Lower leg skin (tissue), 4 donors: Measurements from ENCODE around the gene CYSTM1. TPM values are rescaled to one million over a fixed set of nuclear protein-coding genes. Genes with fewer than 3 reads are reported as not detected.

Source experiments
- DNase-seq, 2 donors: peaks; one replicate each; pipeline ENCODE4 v3.0.0-alpha.2; 2019; ENCODE audit warnings: low spot score in 2 of 2
- H3K4me3 ChIP-seq: fragments of 200-600 bp; sonication (generic); 2 replicates; pipeline ENCODE4 v1.5.1; 2017; ENCODE audit warnings: mild to moderate bottlenecking, low read depth; ENCODE audit not compliant: poor library complexity, severe bottlenecking
- POLR2A ChIP-seq, 2 donors: fragments of 450-650 bp; IDR thresholded peaks; one replicate each; pipeline ENCODE4 v1.6.1; 2016 to 2017; ENCODE audit warnings: antibody characterized with exemption in 2 of 2, mild to moderate bottlenecking in 1 of 2, moderate library complexity in 1 of 2
- WGBS, 2 donors: methylation state at CpG; one replicate each; pipeline ENCODE4 v1.1.5; 2018; 5-methylcytosine and 5-hydroxymethylcytosine counted together
- intact Hi-C: fragments of 100-400 bp; cut with DNase I; formaldehyde crosslinking; loops from one replicate; pipeline ENCODE4 v1.15.0; 2023; ENCODE audit warnings: low total_unique reads
- total RNA-seq, 4 donors: library from RNA; depleted of rRNA; stranded (reverse); fragments of >200 nt; gene quantifications; one replicate each; pipeline ENCODE4 v1.1.0, GENCODE V29; 2016
- TF ChIP-seq, protein P1 (sequence below), 3 donors: fragments of 450-650 bp; IDR thresholded peaks; one replicate each; pipeline ENCODE4 v1.5.1; 2016; ENCODE audit warnings: antibody characterized with exemption in 3 of 3, mild to moderate bottlenecking in 3 of 3, moderate library complexity in 2 of 3

The CYSTM1 gene
- total RNA-seq, 4 donors from 2014 or later: 12.9 to 53.6 (median 33.0) TPM

DNA sequence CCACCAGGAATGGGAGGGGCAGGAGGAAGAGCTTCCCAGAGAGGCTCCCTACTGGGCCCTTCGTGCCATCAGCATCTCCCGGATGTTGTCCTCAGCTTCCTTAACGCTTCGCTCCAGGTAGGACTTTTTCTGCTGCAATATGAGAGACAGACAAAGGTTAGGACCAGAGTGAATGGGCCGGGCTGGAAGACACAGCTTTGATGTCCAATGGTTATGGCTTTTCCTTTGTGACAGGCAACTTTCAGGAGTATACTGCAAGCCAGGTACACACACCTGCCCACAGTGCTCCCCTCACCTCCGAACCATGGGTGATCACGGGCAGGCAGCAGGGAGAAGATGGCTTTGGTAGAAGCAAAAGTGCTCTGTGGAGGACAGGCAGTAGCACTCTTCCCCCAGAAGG lies 70.9 kb downstream of the CYSTM1 start:
- 86 to 89% methylated on average over 7 of the region's 7 CpGs for WGBS, 2 donors
- no peak for DNase-seq
- no peak for TF ChIP-seq POLR2A (IDR thresholded peaks at IDR 0.05)
- TF ChIP-seq, protein P1, sequence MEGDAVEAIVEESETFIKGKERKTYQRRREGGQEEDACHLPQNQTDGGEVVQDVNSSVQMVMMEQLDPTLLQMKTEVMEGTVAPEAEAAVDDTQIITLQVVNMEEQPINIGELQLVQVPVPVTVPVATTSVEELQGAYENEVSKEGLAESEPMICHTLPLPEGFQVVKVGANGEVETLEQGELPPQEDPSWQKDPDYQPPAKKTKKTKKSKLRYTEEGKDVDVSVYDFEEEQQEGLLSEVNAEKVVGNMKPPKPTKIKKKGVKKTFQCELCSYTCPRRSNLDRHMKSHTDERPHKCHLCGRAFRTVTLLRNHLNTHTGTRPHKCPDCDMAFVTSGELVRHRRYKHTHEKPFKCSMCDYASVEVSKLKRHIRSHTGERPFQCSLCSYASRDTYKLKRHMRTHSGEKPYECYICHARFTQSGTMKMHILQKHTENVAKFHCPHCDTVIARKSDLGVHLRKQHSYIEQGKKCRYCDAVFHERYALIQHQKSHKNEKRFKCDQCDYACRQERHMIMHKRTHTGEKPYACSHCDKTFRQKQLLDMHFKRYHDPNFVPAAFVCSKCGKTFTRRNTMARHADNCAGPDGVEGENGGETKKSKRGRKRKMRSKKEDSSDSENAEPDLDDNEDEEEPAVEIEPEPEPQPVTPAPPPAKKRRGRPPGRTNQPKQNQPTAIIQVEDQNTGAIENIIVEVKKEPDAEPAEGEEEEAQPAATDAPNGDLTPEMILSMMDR (IDR thresholded peaks at IDR 0.05): no peak
- no peak overlapping the region for H3K4me3 ChIP-seq
- intact Hi-C loops: no loop called here

- TF ChIP-seq, protein P1 (IDR thresholded peaks at IDR 0.05): no peak
- TF ChIP-seq POLR2A (IDR thresholded peaks at IDR 0.05): no peak
- no peak overlapping the region for H3K4me3 ChIP-seq
- 41 to 65% methylated on average over 8 of the region's 8 CpGs for WGBS, 2 donors
- no peak for DNase-seq
- intact Hi-C loops: no loop called here
These were observed 71.6 kb downstream of the CYSTM1 start for GRCh38 chr5:140246378-140247122.

DNA sequence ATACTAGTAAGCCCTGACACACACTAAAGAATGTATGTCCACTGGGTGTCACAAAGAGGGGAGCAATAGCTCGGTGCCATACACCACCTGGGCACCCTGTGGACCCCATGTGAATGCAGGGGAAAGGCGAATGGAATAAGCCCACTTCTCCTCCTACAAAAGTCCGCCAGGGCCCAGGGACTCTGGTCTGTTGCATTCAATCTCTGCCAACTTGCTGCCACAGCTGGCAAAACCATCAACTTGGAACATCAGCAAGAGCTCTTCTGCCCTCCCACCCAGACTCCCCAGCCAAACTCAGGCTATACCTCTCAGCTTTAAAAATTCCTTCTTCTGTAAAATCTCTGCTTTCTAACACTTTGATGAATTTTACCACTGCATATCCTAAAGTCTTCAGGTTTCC lies 73.4 kb downstream of the CYSTM1 start:
- 57 to 88% methylated on average over 3 of the region's 3 CpGs for WGBS, 2 donors
- intact Hi-C loops: no loop called here
- TF ChIP-seq, protein P1 (IDR thresholded peaks at IDR 0.05): no peak
- no peak for TF ChIP-seq POLR2A (IDR thresholded peaks at IDR 0.05)
- no peak for DNase-seq
- H3K4me3 ChIP-seq: no peak overlapping the region

DNA sequence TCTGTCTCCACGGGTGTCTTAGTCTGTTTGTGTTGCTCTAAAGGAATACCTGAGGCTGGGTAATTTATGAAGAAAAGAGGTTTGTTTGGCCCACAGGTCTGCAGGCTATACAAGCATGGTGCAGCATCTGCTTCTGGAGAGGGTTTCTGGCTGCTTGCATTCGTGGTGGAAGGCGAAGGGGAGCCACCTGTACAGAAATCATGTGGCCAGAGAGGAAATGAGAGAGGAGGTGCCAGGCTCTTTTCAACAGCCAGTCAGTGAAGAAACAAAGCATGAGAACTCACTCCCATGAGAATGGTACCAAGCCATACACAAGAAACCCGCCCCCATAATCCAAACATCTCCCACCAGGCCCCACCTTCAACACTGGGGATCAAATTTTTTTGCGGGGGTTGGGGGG lies 74.5 kb downstream of the CYSTM1 start:
- intact Hi-C loops: no loop called here
- 79 to 83% methylated on average over 5 of the region's 5 CpGs for WGBS, 2 donors

DNA sequence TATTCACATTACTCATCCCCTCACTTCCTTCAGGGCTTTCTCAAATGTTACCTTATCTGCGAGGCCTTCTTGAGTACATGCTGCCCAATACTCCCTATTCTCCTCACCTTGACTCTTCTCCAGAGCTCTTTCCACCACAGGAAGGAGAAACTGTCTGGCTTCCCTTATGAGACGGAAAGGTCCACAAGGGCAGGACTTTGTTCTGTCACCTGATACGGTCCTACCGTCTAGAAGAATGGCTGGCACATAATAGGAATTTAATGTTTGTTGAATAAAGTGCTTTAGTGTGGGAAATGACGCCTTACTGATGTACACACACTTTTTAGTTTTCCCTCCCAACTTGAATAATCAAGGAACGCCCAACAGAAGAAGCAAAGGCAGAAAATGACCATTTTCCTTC lies 75.4 kb downstream of the CYSTM1 start:
- TF ChIP-seq, protein P1 (IDR thresholded peaks at IDR 0.05): no peak
- no peak for TF ChIP-seq POLR2A (IDR thresholded peaks at IDR 0.05)
- intact Hi-C loops: no loop called here
- H3K4me3 ChIP-seq: no peak overlapping the region
- no peak for DNase-seq
- WGBS, 2 donors: 85 to 89% methylated on average over 6 of the region's 6 CpGs

More for the DNA sequence above, 74.5 kb downstream of the CYSTM1 start:
- H3K4me3 ChIP-seq: no peak overlapping the region
- no peak for DNase-seq
- no peak for TF ChIP-seq POLR2A (IDR thresholded peaks at IDR 0.05)
- TF ChIP-seq, protein P1 (IDR thresholded peaks at IDR 0.05): no peak

DNA sequence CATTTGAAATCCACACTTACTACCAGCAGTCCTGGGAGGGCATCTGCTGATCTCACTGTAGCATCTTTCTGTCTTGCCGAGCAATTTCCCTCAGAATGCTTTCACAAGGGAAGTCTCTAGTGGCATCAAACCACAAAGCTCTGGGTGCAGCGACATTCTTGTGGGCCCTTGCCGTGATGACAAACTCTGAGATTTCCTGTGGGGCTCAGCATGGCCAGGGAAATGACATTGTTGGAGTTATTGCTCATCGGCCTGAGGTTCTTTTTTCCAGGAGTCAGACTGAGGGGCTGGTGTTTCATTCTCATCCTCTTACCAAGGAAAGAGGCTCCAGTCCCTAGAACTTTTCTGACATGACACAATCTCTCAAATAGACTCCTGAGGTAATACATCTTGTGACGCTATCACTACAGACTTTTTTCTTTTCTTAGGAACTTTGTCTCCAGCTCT lies 76.6 kb downstream of the CYSTM1 start:
- TF ChIP-seq, protein P1 (IDR thresholded peaks at IDR 0.05): no peak
- TF ChIP-seq POLR2A (IDR thresholded peaks at IDR 0.05): no peak
- DNase-seq: no peak
- 51 to 62% methylated on average over 5 of the region's 5 CpGs for WGBS, 2 donors
- H3K4me3 ChIP-seq: no peak overlapping the region
- intact Hi-C loops: no loop called here
